CD4-positive, alpha-beta T cell treated with Interleukin-17A for 1 hour (primary cell): ENCODE results near the gene TRIO.

ENCODE experiments used
- DNase-seq: peaks from one replicate; pipeline ENCODE4 v3.0.0-alpha.2; 2020

The TRIO gene

GRCh38 chr5:14231156-14231555, 88.0 kb downstream of the TRIO start:
- no peak for DNase-seq

GRCh38 chr5:14231890-14232289, 88.7 kb downstream of the TRIO start:
- DNase-seq = no peak

- DNase-seq = no peak
Observed at GRCh38 chr5:14234204-14234603, 91.1 kb downstream of the TRIO start.

DNA sequence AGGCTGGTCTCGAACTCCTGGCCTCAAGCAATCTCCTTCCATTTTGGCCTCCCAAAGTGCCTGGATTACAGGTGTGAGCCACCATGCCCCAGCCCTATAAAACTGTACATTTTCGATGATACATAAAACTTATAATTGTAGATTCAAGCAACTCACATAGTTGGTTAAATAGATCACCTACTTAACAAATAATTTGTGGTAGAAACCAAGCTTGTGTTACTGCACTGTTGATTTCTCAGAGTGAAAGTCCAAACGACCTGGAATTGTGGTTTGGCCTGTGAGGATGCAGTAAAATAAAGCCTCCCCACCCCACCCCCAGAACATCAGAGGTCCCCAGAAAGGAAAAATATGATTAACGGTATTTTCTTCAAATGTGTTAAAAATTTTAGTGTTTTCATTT, 92.7 kb downstream of the TRIO start:
- no peak for DNase-seq

DNA sequence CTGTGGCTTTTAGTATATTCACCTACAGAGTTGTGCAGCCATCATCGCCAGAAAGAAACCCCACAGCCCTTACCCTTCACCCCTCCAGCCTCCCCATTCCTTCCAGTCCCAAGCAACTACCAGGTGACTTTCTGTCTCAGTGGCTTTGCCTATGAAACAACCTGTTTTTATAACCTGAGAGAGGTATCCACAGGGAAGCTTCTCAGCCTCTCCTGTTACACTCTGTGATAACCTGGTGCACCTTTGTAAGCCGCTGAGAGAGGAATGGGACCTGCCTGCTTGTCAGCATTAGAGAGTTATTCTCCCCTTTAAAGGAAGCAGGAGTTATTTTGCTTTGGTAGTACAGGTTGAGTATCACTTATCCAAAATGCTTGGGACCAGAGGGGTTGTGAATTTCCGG, 93.6 kb downstream of the TRIO start:
- DNase-seq = no peak

GRCh38 chr5:14237317-14238086, 94.4 kb downstream of the TRIO start:
- DNase-seq = no peak

DNA sequence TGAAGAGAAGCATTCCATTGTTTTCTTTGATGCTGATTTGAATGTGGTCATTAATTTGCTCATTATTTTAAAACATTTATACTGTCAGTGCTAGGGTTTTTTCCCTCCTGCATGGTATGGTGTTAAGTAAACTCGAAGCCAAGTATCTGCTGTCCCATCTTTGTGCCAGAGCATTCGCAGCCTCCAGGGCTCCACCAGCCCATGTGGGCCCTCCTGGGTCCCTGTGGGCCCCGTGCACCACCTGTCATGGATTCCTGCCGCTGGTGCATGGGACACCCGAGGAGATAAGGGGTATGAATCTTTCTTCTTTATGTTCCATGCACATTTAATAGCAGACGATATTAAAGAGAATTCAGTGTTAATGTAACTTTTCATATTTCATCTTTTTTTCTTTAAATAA, 95.1 kb downstream of the TRIO start:
- no peak for DNase-seq

- no peak for DNase-seq
Observed at GRCh38 chr5:14239404-14239803, 96.3 kb downstream of the TRIO start.

DNA sequence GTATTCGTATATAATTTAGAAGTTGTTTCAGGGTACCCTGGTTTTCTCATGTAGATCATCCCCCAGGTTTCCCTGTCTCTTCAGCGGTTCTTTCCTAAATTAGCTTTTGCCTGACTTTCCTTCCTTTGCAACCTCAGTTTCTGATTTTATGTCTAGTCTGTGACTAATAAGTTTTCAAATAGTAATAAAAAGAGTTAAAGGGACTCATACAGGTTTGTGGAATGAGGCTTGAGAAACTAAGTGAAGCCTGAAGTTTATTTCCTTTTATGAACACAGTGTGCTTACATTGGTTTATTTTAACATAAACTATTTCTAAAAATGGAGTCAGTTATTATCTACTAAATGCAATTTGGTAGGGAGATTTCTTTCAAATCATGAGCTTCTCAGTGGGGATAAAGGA, 96.8 kb downstream of the TRIO start:
- DNase-seq = no peak

GRCh38 chr5:14240359-14240758, 97.2 kb downstream of the TRIO start:
- DNase-seq = no peak

DNA sequence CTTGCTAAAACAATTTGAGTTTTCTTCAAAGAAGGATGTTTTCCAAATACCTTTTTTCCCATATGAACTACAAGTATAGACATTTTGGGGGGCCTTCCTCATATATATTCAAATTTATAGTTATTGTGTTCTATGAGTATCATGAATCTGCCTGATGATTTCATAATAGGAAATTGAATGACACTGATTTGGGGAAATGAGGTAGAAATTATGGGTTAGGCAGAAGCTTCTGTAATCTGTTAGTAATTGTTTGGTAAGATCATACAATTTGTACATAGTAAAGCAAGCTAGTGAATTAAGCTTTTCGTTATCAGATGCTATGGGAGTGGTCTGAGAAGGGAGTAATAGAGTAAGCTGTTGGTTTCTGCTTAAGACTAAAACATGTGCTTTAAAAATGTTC, 98.0 kb downstream of the TRIO start:
- DNase-seq = no peak

DNA sequence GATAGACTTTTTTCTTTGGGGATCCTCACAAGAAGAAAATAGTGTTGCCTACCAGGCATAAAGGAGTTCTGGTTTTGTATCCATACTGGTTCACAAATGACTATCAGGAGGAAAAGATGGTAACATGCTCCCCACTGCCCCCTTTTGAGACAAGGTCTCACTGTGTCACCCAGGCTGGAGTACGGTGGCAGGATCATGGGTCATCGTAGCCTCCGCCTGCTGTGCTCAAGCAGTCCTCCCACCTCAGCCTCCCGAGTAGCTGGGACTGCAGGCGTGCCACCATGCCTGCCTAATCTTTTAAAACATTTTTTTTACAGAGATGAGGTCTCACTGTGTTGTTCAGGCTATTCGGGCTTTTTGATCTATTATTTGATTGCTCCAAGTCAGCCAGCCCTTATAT, 99.3 kb downstream of the TRIO start:
- DNase-seq = no peak

DNA sequence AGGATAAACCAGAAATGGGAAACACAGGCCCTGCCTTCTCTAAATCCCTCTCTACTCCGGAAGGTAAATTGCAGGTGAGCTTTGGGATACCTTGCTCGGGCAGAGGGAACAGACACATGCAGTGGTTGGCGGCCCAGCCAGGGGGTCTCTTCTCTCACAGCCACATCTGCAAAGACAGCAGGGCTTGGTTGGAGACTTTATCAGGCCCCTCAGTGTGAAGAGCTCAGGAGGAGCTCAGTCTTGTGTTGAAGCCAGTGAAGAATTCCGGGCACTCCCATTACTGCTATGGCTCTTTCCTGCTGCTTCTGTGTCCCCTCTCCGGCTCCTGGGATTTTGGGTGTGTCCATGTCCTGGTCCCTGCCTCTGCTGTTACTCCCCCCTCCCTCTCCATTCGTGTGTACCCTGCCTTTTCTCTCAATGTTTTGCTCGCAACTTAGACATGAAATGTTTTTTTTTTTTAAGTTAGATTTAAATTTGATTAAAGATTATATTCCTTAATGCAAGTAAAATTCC, 99.8 kb downstream of the TRIO start:
- no peak for DNase-seq

GRCh38 chr5:14243766-14244165, 100.6 kb downstream of the TRIO start:
- DNase-seq = no peak

DNA sequence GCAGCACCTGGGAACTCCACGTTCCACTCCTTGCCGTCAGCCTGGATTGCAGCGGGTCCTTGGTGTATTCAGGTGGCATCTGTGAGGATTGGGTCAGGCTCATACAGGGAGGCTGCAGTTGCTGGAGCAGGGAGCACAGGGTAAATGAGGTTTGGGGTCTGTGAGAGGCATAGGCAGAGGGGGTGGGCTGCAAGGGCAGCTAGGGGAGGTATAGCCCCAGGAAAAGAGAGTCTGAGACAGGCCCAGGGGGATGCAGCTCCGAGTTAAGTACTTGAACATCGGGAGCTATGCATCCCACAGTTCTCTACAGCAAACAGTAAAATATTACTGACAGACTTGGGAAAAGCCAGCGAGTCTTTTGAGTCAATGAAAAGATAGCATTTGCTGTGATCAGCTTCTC, 101.6 kb downstream of the TRIO start:
- DNase-seq = no peak

- no peak for DNase-seq
Observed at GRCh38 chr5:14245132-14245925, 102.2 kb downstream of the TRIO start.

DNA sequence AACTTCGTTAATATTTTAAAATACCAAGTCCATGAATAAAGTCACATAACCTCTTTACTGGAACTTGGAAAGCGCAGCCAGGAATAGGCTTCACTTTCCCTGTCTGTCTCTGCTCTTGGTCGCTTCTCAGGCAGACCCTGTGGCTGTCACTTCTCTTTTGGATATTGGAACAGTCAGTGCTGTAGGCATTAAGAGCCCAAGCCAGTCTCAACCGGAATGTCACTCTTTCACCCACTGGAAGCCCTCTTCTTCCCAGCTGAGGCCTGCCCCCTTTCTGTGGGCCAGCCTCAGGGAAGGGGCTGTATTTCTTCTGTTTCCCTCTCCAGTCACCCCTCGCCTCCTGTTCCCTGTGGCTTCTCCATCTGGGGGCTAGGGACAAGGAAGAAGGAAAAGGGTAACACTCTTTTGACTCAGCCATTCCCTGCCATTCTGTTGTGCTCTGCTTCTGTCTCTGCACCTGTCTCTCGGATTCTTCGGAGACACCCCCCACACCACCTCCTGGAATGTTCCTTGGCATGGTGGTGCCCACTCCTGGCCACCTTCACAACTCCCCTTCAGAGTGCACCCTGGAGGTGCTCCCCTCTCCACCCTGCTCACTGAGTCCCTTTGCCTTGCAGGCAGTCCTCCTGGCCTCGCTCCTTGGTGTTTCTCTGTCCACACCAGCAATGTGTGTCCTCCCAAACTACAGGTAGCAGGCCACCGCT, 103.4 kb downstream of the TRIO start:
- DNase-seq = no peak

- no peak for DNase-seq
Observed at GRCh38 chr5:14247054-14247386, 103.9 kb downstream of the TRIO start.

DNA sequence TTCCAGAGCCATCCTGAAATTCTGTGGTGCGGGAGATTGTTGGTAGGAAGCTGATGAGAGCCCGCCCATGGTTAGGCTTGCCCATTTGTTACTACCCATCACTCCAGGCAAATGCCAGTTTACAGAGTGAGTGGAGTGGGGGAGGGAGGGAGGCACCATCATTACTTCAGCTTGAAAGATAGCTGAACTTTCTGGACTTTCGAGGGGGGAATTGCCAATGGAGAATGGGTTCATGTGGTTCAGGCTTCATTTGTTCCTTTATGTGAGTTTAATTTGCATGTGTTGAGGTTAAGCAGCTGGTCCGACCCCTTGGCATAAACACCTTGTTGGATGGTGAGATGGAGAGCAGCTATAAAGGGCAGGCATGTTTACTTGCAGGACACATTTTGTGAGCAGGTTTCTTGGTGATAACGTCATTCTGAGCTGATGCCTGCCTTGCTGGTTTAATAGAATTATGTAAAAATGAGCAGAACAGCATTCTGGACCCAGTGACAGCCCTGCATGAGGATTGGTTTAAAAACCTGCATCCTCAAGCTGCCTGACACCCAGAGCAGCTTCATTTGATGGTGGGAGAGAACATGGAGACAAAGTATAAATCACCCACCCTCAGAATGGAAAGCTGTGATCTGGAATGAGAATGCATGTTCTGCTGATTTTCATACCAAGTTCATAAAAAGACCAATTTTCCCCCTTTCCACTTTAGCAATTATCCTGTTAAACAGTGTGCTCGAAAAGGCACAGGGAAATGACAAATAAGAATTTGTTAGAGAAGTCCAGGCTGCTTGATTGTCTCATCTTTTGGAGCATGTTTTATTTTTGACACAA, 106.3 kb downstream of the TRIO start:
- no peak for DNase-seq

DNA sequence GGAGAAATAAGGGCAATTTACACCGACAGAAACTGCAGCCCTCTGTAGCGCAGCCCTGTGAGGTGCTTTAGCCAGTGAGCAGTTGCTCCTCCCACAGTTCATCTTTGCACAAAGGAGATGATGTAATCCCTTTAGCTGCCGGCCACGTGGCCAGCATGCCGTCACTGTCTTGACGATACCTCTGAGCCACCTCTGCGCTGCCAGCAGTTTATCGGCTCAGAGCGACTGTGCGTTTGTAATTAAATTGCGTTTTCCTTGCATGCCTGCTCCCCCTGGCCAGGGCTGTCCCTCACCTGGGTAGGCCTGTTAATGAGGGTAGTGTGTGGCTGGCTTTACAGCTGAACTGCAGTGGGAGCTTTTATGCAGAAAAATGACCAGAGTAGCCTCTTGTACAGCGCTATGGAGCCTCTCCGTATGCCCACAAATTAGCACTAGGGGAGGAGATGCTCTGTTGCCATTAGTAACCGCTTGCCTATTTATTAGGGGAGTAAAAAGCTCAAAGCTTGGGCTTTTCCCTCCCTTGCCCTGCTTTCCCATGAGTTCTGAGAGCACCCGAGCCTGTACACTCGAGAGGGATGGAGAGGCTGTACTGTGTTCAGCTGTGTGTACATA, 107.0 kb downstream of the TRIO start:
- no peak for DNase-seq

GRCh38 chr5:14250748-14251701, 107.9 kb downstream of the TRIO start:
- no peak for DNase-seq
